ENCODE results near the gene RASGEF1B. TPM values are rescaled to one million over a fixed set of nuclear protein-coding genes. Genes with fewer than 3 reads are reported as not detected.
A peak's percentile ranks its signal among the peaks of the same experiment; 100 is the strongest.

Gene RASGEF1B
- 10 to 100 TPM; 14.1 to 31.0 (median 26.2) TPM for total RNA-seq

DNA sequence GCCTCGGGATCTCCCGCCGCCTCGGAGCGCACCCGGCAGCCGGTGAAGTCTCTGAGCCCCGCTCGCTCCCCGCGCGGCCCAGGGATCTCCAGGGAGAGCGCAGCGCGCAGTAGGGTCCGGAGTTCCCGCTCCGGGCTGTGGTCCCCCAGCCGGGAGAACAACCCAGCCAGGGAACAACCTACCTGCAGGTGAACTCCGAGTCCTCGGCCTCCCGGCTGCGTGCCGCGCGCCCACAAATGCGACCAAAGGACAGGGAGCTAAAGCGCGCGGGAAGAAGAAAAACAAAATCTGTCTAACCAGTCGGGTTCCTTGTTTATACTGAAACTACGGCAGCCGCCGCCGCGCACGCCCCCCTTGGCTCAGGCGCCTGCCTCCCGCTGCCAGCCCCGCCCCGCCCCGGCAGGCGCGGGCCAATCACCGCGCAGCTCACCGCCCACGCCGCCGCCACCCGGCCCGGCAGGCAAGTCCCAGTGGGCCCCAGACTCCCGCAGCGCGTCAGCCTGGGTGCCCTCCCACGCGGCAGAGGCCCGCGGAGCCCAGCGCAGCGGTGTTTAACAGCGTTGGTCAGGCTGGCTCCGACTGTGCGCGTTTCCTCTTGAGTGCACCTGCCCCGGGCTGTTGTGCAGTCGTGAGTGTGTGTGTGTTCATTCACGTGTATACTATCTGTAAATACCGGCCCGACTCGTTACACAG lies at the start of gene RASGEF1B:
RASGEF1B (minus strand) TSS at position 320 of the 693 bp plus-strand sequence. CDS start 12,399 bp downstream, outside the sequence.
- TF ChIP-seq EP300 (IDR thresholded peaks at IDR 0.05; ENCODE audit: low read depth) (no peak), POLR2A (IDR thresholded peaks at IDR 0.05) (peak; percentile 91), CTCF (IDR thresholded peaks at IDR 0.05) (no peak), POLR2AphosphoS5 (IDR thresholded peaks at IDR 0.05) (peak; percentile 89 to 95 (median 95))
- H3K4me1 ChIP-seq: peaks cover 14 to 57% (median 39%) of the 10 kb centered on the region in 4 donors
- no peaks in the 10 kb centered on the region for H3K27me3 ChIP-seq
- H3K36me3 ChIP-seq: no peaks in the 10 kb centered on the region
- intact Hi-C loops (cut with DNase I; ENCODE audit: low total_unique reads) (no loop called here), in situ Hi-C loops (cut with MboI; ENCODE audit: low pct_ligation_motif_present in 1 of 4, low pct_unique_long_range_greater_than_20kb in 1 of 4, low sequenced_read_pairs in 3 of 4) (no loop called here)
- peak within 1 kb of the TSS; percentile 93 to 98 (median 97) for H3K27ac ChIP-seq
- DNase-seq: peak; percentile 94
- H3K4me3 ChIP-seq: peak within 1 kb of the TSS; percentile 75 to 93 (median 83)
- H3K9me3 ChIP-seq: no peaks in the 10 kb centered on the region
- 0% methylated on average over 46 of the region's 71 CpGs; no CpG with 5 or more reads in 1 of the 2 donors for WGBS, 2 donors (ENCODE audit: low coverage in 1 of 2)

- TF ChIP-seq POLR2AphosphoS5 (IDR thresholded peaks at IDR 0.05): no peak
- TF ChIP-seq CTCF (IDR thresholded peaks at IDR 0.05): no peak
- Histone ChIP-seq H3K4me3 (no peak overlapping the region), H3K4me1 (peaks cover 0 to 35% (median 12%) of the 10 kb centered on the region in 4 donors), H3K27ac (peak overlapping the region in 2 of 4 donors; percentile 48 to 77), H3K36me3 (no peaks in the 10 kb centered on the region), H3K9me3 (no peaks in the 10 kb centered on the region), H3K27me3 (no peaks in the 10 kb centered on the region)
- WGBS, 2 donors (ENCODE audit: low coverage in 1 of 2): 71 to 77% methylated on average over 6 of the region's 6 CpGs
- in situ Hi-C loops (cut with MboI; ENCODE audit: low pct_ligation_motif_present in 1 of 4, low pct_unique_long_range_greater_than_20kb in 1 of 4, low sequenced_read_pairs in 3 of 4): no loop called here
- intact Hi-C loops (cut with DNase I; ENCODE audit: low total_unique reads): no loop called here
- no peak for DNase-seq
These were observed 48.1 kb upstream of the RASGEF1B start for GRCh38 chr4:81519856-81520255.

DNA sequence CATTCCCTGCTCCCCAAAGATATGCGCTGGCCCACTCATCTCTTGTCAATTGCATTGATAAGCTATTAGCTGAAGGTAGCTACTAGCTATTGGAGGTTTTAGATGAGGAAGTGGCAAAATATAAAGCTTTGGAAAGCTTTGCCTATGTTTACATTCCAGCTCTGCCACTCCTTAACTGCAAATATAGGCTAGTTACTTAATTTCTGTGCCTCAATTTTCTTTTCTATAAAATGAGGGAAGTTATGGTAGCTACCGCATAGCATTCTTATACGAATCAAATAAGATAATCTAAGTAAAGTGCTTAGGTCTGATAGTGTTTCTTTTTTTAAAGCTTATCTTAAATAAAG lies 47.7 kb upstream of the RASGEF1B start:
- peaks cover 0 to 33% (median 10%) of the 10 kb centered on the region in 4 donors for H3K4me1 ChIP-seq
- TF ChIP-seq POLR2A (IDR thresholded peaks at IDR 0.05) (no peak), POLR2AphosphoS5 (IDR thresholded peaks at IDR 0.05) (no peak), EP300 (IDR thresholded peaks at IDR 0.05; ENCODE audit: low read depth) (no peak), CTCF (IDR thresholded peaks at IDR 0.05) (no peak)
- no peaks in the 10 kb centered on the region for H3K36me3 ChIP-seq
- no peak overlapping the region for H3K4me3 ChIP-seq
- peak overlapping the region in 2 of 4 donors; percentile 48 to 77 for H3K27ac ChIP-seq
- H3K9me3 ChIP-seq: no peaks in the 10 kb centered on the region
- intact Hi-C loops (cut with DNase I; ENCODE audit: low total_unique reads): no loop called here
- in situ Hi-C loops (cut with MboI; ENCODE audit: low pct_ligation_motif_present in 1 of 4, low pct_unique_long_range_greater_than_20kb in 1 of 4, low sequenced_read_pairs in 3 of 4): no loop called here
- H3K27me3 ChIP-seq: no peaks in the 10 kb centered on the region
- 70 to 94% methylated on average over 3 of the region's 3 CpGs for WGBS, 2 donors (ENCODE audit: low coverage in 1 of 2)
- no peak for DNase-seq

GRCh38 chr4:81518762-81519426 lies 47.2 kb upstream of the RASGEF1B start:
- Histone ChIP-seq H3K36me3 (no peaks in the 10 kb centered on the region), H3K9me3 (no peaks in the 10 kb centered on the region), H3K27ac (peak overlapping the region in 2 of 4 donors; percentile 48 to 77), H3K4me1 (peaks cover 0 to 28% (median 9%) of the 10 kb centered on the region in 4 donors), H3K4me3 (no peak overlapping the region), H3K27me3 (no peaks in the 10 kb centered on the region)
- no peak for DNase-seq
- in situ Hi-C loops (cut with MboI; ENCODE audit: low pct_ligation_motif_present in 1 of 4, low pct_unique_long_range_greater_than_20kb in 1 of 4, low sequenced_read_pairs in 3 of 4): no loop called here
- intact Hi-C loops (cut with DNase I; ENCODE audit: low total_unique reads): no loop called here
- WGBS, 2 donors (ENCODE audit: low coverage in 1 of 2): 58 to 97% methylated on average over 3 to 6 of the region's 6 CpGs
- TF ChIP-seq POLR2AphosphoS5 (IDR thresholded peaks at IDR 0.05) (no peak), EP300 (IDR thresholded peaks at IDR 0.05; ENCODE audit: low read depth) (no peak), POLR2A (IDR thresholded peaks at IDR 0.05) (no peak), CTCF (IDR thresholded peaks at IDR 0.05) (no peak)

Measured in transverse colon (tissue), 4 donors.